NAMALWA (cell line): ENCODE measurements around the gene RPRD1B.

Experiments
- DNase-seq: peaks from one replicate; pipeline ENCODE4 v3.0.0-alpha.2; 2015; ENCODE audit warnings: low spot score

Gene RPRD1B

GRCh38 chr20:38040276-38040675 is 6.7 kb downstream of the RPRD1B start:
- no peak for DNase-seq

DNA sequence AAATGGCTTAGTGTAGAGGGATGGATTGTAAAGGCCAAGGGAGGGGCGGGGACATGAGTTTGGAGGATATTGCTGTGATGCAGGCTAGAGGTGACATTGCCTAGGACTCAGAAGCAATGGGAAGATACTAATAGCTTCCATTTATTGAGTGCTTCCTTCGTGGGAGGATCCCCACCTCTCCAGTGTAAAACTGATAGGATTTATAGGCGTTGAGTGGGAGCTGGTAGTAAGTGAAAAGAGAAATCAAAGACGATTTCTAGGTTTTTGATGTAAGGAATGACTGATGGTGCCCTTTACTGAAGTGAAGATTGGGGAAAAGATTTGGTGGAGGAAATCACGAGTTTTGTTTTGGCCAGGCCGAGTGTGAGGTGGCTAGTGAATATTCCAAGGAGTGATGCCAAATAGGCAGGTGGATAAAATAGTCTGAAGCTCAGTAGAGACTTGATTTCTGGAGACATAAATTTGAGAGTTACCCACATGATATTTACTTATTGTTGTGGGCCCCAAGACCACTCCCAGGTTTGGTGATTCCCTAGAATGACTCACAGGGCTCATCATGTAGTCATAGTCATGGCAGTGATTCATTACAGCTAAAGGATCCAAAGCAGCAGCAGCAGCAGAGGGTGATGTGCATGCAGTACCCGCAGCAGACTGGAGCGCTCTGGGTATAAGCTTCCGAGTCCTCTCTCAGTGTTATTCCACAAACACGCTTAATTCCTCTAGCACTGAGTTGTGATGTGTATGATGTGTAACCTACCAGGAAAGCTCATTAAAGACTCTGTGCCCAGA is 10.2 kb downstream of the RPRD1B start:
- no peak for DNase-seq

GRCh38 chr20:38044685-38045084 is 11.1 kb downstream of the RPRD1B start:
- DNase-seq = no peak

DNA sequence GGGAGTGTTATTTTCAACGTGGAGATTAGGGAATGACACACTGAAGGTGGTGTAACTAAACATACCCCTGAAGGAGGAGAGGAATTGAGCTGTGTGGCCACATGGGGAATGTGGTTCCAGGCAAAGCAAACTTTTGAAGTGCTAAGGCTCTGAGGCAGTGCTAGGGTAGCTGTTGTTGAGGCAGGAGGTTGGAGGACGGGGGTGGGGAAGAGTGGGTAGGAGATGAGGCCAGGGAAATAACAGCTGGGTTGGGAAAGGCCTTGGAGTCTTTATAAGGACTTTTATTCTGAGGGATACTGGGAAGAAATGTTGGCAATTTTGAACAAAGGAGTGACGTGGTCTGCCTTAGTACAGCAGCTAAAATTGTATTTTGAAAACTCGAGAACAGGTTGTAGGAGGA is 13.0 kb downstream of the RPRD1B start:
- no peak for DNase-seq

- DNase-seq = no peak
These were observed 16.3 kb downstream of the RPRD1B start for GRCh38 chr20:38049800-38050199.

DNA sequence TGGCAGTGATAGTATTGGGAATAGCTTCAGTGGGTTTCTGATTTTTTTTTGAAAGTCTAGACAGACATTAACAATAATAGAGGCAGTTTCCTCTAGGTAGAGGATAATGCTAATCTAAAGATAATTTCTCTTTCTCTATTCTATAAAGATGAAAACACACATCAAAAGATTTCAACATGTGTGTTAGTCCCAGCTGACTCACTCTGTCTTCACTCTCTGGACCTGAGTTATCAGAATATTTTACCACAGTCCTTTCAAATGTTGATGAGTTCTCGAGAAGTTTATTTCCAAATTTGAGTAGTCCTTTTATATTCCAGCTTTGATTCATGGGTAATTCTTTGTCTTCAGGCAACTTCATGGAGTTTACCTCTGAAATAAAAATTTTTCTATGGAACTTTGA is 17.1 kb downstream of the RPRD1B start:
- no peak for DNase-seq

- no peak for DNase-seq
These were observed 19.3 kb downstream of the RPRD1B start for GRCh38 chr20:38052870-38053269.

DNA sequence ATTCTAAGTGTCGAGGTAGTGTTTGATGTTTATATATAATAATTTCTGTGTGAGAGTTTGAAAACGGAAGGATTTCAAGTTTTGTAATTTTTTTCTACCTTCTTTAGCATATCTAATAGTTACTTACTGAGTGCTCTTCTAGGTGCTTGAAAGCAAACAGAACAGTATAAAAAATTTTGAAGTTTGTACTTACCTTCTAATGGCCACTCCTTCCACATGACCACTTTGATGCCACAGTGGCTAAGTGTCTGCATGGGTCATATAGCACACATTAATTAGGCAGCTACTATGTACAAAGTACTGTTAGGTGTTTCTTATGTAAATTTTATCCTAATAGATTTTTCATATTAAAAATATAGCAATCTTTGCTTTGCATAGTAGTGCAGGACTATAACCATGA is 21.1 kb downstream of the RPRD1B start:
- DNase-seq = no peak

DNA sequence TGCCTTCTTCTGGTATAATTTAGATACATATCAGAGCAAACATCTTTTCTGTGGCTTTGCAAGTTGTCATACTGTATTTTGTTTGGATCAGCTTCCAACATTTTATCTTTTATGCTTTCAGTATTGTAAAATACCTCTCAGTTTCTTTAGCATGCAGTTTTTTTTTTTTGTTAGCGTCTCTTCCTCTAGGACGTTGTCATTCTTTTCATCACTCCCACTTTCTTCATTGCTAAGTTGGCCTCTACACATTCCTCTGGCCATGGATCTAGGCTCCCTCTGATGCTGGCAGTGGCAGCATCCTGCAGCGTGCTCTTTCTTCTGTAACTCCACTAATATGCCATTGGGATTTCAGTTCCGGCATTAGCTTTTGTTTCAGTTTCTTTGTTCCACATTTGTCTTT is 21.7 kb downstream of the RPRD1B start:
- no peak for DNase-seq

DNA sequence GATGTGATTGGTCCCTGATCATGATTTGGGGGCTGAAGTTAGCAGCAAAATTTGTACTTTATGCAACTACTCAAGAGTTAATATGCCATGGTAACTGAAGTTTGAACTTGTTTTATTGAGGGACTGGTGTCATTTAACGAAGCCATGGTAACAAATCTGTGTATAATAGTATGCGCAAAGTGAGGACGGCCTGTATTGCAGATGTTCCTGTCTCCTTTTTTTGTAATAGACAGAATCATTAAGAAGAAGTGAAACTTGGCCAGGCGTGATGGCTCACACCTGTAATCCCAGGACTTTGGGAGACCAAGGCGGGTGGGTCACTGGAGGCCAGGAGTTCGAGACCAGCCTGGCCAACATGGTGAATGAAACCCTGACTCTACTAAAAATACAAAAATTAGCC is 22.3 kb downstream of the RPRD1B start:
- DNase-seq = peak; percentile 35

- DNase-seq = peak; percentile 89
These were observed 23.9 kb downstream of the RPRD1B start for GRCh38 chr20:38057351-38057972.

DNA sequence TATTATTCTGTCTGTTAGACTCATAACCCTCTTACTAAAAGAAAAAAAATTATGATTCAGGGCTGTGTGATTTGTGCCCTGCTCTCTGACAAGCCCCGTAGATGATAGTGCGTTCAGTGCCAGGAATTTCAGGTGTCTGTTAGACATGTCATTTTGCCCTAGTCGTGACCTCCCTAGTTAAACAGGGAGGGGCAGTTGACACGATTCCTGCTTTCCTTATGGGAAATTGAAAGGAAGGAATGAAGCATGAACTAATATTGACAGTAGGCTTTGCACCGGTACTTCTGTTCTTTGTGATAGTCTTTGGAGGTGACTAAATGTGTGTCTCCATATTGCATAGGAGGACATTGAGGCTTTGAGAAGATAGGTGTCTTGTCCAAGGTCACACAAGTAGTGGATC is 26.3 kb downstream of the RPRD1B start:
- DNase-seq = no peak

DNA sequence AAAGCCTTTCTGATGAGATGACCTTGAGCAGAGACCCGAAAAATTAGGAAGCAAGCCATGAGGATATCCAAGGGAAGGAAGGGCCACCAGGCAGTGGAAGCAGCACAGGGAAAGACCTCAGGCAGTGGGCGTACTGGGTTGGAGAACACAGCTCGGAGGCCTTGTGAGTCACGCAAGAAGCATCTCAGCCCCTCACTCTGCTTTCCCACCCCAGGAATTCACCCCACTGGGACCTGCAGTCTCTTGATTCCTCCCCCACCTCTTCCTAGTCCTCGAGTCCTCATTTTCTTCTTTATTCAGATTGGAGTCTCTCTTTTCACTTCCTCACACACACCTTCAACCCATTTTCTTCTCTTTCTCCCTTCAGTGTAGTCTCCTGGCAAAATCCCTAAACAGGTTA is 27.0 kb downstream of the RPRD1B start:
- no peak for DNase-seq

DNA sequence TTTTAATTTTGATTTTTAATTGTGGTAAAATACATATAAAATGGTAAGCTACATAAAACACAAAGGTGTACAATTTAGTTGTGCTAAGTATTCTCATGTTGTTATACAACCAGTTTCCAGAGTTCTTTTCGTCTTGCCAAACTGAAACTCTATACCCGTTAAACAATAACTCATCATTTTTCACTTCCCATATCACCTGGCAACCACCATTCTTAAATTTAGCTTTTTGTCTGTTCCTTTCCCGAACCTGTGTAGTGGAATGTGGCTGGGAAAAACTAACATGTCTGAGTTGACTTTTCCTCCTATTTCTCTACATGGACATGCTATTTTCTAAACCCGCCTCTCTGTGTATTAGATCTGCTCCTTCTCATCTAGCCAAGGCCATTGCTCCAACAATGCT is 27.6 kb downstream of the RPRD1B start:
- no peak for DNase-seq

DNA sequence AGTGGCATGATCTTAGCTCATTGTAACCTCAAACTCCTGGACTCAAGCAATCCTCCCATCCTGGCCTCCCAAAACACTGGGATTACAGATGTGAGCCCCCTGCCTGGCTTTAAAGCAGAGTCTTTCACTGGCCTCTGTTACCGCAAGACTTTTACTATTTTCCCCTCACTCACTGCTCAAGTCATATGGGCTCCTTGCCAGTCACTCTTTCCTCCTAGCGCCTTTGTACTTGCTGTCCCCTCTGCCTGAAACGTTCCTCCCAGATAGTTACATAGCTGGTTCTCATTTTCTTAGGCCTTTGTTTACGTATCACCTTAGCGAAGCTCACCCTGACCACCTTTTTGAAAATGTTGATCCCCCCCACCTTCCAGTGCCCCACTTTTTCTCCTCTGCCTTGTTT is 29.3 kb downstream of the RPRD1B start:
- DNase-seq = no peak

GRCh38 chr20:38063911-38064530 is 30.5 kb downstream of the RPRD1B start:
- no peak for DNase-seq

GRCh38 chr20:38065764-38066375 is 32.3 kb downstream of the RPRD1B start:
- DNase-seq = no peak

- no peak for DNase-seq
These were observed 33.6 kb downstream of the RPRD1B start for GRCh38 chr20:38066969-38067716.

- DNase-seq = no peak
These were observed 34.3 kb downstream of the RPRD1B start for GRCh38 chr20:38067717-38068365.

DNA sequence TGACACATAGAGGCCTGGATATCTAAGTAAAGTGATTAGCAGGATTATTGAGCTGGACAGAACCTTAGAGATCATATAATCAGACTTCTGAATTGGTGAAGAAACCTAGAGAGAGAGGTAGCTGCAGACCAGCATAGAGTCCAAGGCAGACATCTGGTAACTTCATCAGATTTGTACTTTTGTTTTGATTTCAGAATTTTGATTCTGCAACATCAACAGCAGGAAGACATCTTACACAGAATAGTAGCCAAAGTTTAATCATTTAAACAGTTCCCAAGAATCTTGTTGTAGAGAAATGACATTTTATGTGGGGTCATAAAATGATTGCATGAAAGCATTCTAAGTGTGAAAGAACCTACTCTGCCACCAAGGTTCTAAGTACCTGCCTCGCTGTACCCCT is 39.4 kb downstream of the RPRD1B start:
- no peak for DNase-seq

- peak; percentile 75 for DNase-seq
These were observed 39.9 kb downstream of the RPRD1B start for GRCh38 chr20:38073307-38074071.
